HFF-Myc (cell line): ENCODE measurements around the gene GRAP.

Experiments used
- DNase-seq: peaks from one replicate; pipeline ENCODE4 v3.0.0-alpha.2; 2011; ENCODE audit warnings: low read depth; ENCODE audit errors: extremely low read depth
- H3K4me3 ChIP-seq: replicated peaks from 2 replicates; pipeline ENCODE4 v1.5.1; 2011; ENCODE audit warnings: low read depth, mild to moderate bottlenecking, control low read depth, low read length
- TF ChIP-seq, protein P1 (sequence below): IDR thresholded peaks from 2 replicates; pipeline ENCODE4 v1.5.1; 2012; ENCODE audit warnings: mild to moderate bottlenecking, low read depth, low read length, control low read depth; ENCODE audit errors: missing control alignments

The GRAP gene

DNA sequence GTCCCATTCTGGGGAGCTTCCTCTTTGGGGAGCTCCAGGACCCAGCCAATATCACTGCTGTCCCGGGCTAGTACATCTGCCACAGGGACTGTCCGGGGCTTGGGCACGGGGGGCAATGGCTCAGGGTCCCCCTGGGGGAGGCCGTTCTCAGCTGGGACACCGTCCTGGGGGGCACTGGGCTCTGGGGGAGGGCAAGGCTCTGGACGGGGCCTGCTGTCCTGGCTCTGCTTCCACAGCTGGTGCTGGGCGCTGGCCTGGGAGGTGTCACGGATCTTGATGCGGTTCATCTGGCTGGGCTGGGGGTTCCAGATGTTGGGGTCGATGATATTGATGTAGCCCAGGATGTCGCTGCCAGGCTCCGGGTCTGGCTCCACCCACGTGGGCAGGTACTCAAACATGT, 68.7 kb downstream of the GRAP start:
- TF ChIP-seq, protein P1, sequence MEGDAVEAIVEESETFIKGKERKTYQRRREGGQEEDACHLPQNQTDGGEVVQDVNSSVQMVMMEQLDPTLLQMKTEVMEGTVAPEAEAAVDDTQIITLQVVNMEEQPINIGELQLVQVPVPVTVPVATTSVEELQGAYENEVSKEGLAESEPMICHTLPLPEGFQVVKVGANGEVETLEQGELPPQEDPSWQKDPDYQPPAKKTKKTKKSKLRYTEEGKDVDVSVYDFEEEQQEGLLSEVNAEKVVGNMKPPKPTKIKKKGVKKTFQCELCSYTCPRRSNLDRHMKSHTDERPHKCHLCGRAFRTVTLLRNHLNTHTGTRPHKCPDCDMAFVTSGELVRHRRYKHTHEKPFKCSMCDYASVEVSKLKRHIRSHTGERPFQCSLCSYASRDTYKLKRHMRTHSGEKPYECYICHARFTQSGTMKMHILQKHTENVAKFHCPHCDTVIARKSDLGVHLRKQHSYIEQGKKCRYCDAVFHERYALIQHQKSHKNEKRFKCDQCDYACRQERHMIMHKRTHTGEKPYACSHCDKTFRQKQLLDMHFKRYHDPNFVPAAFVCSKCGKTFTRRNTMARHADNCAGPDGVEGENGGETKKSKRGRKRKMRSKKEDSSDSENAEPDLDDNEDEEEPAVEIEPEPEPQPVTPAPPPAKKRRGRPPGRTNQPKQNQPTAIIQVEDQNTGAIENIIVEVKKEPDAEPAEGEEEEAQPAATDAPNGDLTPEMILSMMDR: no peak
- DNase-seq: no peak
- no peak overlapping the region for H3K4me3 ChIP-seq

DNA sequence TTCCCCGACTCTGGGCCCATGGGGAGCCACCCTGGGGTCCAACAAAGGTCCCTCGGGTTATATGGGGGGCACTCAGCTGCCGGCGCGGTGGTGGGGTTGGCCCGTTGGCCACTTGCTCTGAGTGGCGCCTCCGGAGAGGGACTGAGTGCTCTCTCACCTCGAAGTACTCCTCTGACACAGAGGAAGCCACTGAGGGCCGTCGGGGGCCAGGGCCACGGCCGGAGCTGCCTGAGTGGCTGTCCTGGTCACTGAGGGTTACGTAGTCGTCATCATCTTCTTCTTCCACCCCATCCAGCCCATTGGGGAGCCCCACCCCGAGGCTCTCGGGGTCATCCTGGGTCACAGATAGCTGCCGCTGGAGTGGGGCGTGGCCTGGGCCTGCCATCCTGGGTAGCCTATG, 69.1 kb downstream of the GRAP start:
- no peak overlapping the region for H3K4me3 ChIP-seq

DNA sequence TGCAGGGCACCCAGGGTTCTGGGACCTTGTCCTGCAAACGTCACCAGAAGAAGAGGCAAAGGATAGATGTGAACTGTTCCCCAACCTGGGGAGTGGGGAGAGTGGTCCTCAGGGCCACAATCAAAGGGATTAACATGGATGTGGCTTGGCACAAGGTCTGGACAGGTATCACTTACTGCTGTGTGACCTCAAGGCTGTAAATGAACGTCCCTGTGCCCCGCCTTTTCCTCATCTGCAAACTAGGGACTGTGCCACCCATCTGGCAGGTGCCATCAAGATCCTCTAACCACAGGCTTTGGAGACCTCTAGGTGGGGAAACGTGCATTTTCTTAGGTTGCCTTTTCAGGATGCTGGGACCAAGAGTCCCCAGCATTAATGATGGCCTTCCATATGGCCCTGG, 69.7 kb downstream of the GRAP start:
- no peak for DNase-seq
- TF ChIP-seq, protein P1: no peak
- H3K4me3 ChIP-seq: no peak overlapping the region

More for the DNA sequence above, 69.1 kb downstream of the GRAP start:
- no peak for DNase-seq
- TF ChIP-seq, protein P1: no peak

DNA sequence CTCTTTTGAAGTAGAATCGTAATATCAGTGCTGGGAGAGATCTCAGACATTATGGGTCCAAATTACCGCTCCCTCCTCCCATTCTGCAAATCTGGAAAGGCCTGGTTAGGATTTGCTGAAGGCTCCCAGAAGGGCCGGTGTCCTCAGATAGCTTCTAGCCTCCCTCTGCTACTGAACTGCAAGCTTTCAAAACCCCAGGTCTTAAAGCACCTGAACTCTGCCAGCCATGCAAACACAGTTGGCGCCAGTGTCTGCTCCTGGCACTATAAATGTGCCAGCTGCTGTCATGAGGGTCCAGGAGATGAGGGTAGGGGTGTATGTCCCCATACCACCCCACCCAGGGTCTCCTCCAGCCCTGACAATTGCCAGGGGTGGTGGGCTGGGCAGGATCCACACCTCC, 70.6 kb downstream of the GRAP start:
- no peak overlapping the region for H3K4me3 ChIP-seq
- TF ChIP-seq, protein P1: no peak
- DNase-seq: no peak

DNA sequence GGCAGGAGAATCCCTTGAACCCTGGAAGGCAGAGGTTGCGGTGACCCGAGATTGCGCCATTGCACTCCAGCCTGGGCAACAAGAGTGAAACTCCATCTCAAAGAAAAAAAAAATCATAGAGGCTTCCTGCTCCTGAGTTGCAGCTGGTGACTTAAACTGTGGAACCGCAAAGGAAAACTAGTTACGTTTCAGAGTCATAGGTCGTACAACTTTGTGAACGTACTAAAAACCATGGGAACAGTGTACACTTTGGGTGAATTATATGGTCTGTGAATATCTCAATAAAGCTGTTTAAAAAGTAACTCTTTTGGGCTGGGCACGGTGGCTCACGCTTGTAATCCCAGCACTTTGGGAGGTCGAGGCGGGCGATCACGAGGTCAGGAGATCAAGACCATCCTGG, 71.2 kb downstream of the GRAP start:
- TF ChIP-seq, protein P1: no peak
- DNase-seq: no peak
- no peak overlapping the region for H3K4me3 ChIP-seq

DNA sequence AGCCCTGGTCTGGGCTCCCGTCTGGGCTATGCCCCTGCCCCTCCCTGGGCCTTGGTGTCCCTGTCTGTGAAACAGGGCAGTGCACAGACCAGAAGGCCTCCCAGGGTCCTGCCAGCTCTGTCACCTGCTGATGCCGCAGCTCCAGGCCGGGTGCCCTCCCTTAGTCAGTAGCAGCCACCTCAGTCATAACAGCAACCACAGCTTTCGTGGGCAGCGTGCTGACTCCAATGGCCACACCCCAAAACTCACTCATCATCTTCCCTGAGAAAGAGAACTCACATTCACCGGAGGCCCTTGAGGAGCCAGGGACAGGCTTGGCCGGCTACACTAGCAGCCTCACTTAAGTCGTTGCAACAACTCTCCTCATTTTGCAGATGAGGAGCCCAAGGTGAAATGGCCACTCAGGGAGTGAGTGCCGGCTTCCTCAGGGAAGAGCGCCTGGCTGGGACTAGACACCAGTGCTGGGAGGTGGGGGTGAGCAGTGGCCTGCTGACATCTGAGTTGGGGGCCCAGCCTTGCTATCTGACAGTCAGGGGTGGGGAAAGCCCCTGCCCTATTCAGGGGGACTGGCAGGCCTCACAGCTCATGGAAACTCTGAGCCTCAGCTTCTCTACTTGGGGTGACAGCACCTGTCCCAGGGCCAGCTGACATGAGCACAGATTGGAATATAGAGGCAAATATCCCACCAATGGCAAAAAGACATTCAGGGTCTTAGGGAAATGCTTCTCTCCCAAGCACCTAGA, 72.2 kb downstream of the GRAP start:
- TF ChIP-seq, protein P1: no peak
- no peak for DNase-seq
- no peak overlapping the region for H3K4me3 ChIP-seq

DNA sequence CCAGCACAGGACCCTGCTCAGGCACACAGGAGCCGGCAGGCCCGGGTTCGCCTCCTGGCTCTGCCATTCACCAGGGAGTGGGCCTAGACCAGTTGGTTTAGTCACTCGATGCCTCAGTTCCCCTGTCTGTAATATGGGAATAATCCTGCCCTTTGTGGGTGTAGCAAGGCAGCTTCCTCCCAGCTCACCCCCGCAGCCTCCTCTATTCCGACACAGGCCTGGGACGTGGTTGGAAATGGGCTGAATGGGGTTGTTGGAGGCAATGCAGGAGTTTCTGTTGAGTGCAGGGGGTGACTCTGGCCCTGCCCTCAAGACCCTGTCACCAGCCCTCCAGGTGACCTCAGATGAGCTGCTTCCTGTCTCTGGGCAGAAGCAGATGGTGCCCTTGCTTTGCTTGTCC, 75.0 kb downstream of the GRAP start:
- TF ChIP-seq, protein P1: no peak
- no peak for DNase-seq
- no peak overlapping the region for H3K4me3 ChIP-seq
